Measurements from ENCODE around the gene ZNF473.
"Not testable (repeated sequence)": the region's sequence is repeated elsewhere in the genome, so short reads cannot be mapped to it uniquely, and the experiment has no call there.

The ZNF473 gene

GRCh38 chr19:50051228-50051895 is 25.6 kb downstream of the ZNF473 start:
- DNase-seq = not testable (repeated sequence)

- DNase-seq = no peak
Observed at GRCh38 chr19:50051964-50052363, 26.2 kb downstream of the ZNF473 start.

GRCh38 chr19:50053119-50053518 is 27.3 kb downstream of the ZNF473 start:
- no peak for DNase-seq

DNA sequence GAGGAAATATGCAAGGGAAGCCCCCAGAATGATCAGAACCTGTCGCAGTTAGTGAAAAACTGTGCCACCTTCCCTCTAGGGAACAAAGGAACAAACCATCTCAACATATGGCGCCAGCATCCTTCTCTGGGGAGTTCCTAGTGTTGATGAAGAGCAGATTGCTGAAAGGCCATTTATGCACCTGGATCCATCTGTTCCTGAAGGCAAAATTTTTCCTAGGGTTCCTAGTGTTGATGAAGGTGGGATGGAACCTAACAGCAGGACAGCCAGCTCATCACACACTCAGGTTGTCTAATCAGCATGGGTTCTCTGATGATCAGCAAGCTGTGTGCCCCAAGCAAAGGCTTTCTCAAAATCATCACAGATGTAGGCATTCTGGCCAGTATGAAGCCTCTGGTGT is 32.6 kb downstream of the ZNF473 start:
- no peak for DNase-seq

DNA sequence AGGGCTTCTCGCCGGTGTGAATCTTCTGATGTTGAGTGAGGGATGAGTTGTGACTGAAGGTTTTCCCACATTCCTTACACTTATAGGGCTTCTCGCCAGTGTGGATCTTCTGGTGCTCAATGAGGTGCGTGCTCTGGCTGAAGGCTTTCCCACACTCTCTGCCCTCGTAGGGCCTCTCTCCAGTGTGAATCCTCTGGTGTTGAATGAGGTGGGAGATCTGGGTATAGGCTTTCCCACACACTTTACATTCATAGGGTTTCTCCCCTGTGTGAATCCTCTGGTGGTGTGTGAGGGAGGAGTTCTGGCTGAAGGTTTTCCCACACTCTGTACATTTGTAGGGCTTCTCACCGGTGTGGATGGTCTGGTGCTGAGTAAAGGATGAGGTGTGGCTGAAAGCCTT is 33.2 kb downstream of the ZNF473 start:
- DNase-seq = no peak

GRCh38 chr19:50060107-50060506 is 34.3 kb downstream of the ZNF473 start:
- no peak for DNase-seq

GRCh38 chr19:50061650-50062049 is 35.8 kb downstream of the ZNF473 start:
- no peak for DNase-seq

DNA sequence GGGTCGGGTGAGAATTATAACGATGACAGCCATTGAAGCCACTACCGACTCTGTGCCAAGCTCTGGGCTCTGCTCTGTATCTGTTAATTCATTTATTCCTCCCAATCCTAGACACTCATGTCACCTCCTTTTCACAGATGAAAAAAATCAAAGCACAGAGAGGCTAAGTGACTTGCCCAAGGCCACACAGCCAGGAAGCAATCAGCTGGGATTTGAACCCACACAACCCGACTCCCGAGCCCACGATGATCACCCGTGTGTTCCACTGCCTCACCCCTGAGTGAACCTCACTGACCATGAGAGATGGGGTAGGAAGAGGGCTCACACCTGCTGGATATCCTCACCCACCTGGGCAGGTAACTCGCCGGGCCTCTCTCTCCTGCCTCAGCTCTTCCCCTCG is 40.1 kb downstream of the ZNF473 start:
- no peak for DNase-seq

- no peak for DNase-seq
Observed at GRCh38 chr19:50067575-50067974, 41.8 kb downstream of the ZNF473 start.

DNA sequence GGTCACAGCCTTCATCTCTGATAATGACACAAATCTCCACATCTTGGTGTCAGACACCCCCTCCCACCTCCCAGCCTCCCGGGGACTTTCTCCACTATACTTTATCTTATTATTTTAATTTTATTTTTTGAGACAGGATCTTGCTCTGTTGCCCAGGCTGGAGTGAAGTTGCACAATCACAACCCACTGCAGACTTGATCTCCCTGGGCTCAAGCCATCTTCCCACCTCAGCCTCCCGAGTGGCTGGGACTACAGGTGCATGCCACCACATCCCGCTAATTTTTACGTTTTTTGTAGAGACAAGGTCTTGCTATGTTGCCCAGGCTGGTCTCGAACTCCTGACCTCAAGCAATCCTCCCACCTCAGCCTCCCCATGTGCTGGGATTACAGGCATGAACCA is 42.6 kb downstream of the ZNF473 start:
- DNase-seq = not testable (repeated sequence)

- DNase-seq = not testable (repeated sequence)
Observed at GRCh38 chr19:50075076-50075475, 49.3 kb downstream of the ZNF473 start.

DNA sequence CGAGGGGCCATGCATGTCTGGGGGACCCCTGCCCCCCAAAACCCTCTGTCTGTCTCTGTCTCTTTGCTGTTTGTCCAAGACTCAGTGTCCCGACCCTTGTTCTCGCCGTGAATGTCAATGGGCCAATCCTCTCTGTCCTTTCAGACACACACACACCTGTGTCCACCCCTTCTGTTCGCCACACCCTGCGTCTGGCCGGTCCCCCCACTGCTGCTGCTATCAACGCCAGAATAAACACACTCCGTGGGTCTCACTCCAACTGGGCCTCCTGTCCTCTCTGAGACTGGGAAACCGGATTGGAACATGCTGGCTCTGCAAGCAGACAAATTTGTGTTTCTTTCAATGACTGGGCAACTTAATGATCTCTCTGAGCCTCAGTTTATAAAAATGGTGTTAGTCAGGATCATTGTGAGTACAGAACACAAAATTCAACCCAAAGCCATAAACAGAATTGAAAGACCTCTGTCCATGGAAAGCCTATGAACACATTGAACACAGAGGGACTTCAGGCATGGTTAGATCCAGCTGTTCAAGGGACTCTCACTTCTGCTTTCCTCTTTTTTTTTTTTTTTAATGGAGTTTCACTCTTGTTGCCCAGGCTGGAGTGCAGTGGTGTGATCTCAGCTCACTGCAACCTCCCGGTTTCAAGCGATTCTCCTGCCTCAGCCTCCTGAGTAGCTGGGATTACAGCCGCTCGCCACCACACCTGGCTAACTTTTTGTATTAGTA is 50.0 kb downstream of the ZNF473 start:
- DNase-seq = not testable (repeated sequence)

GRCh38 chr19:50076581-50077355 is 51.0 kb downstream of the ZNF473 start:
- DNase-seq = not testable (repeated sequence)

- not testable (repeated sequence) for DNase-seq
Observed at GRCh38 chr19:50079014-50079413, 53.2 kb downstream of the ZNF473 start.

- DNase-seq = not testable (repeated sequence)
Observed at GRCh38 chr19:50084440-50084839, 58.6 kb downstream of the ZNF473 start.

GRCh38 chr19:50087153-50087552 is 61.3 kb downstream of the ZNF473 start:
- DNase-seq = not testable (repeated sequence)

DNA sequence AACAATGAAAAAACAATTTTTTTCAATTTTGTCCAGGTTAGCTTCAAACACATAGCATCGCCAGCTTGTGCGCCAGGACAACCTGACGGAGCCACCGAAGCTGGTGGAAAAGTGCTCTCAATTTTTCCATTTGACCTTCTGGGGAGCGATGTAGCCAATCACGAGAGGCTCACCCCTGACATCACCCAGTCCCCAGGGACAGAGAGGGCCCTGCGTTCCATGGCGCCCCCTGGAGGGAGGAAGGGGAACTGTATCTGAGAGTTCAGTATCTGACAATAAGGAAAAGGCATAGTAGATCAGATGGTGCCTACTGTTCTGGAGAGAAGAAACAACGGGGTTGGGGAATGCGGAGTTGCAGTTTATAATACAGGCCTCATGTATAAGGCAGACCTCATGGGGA is 64.9 kb downstream of the ZNF473 start:
- DNase-seq = peak; percentile 59 to 68

- DNase-seq = not testable (repeated sequence)
Observed at GRCh38 chr19:50091786-50092185, 66.0 kb downstream of the ZNF473 start.

DNA sequence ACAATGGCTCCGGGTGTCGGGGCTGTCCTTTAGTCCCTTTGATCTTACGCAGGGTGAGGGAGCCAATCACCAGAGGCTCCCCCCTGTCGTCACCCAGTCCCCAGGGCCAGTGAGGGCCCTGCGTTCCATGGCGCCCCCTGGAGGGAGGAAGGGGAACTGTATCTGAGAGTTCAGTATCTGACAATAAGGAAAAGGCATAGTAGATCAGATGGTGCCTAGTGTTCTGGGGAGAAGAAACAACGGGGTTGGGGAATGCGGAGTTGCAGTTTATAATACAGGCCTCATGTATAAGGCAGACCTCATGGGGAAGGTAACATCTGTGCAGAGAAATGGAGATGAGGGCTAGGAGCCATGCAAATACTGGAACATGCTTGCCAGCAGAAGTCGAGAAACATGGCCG is 66.8 kb downstream of the ZNF473 start:
- not testable (repeated sequence) for DNase-seq

DNA sequence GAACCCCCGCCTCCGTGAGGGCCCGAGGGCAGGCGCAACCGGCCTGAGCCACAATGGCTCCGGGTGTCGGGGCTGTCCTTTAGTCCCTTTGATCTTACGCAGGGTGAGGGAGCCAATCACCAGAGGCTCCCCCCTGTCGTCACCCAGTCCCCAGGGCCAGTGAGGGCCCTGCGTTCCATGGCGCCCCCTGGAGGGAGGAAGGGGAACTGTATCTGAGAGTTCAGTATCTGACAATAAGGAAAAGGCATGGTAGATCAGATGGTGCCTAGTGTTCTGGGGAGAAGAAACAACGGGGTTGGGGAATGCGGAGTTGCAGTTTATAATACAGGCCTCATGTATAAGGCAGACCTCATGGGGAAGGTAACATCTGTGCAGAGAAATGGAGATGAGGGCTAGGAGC is 72.1 kb downstream of the ZNF473 start:
- not testable (repeated sequence) for DNase-seq

DNA sequence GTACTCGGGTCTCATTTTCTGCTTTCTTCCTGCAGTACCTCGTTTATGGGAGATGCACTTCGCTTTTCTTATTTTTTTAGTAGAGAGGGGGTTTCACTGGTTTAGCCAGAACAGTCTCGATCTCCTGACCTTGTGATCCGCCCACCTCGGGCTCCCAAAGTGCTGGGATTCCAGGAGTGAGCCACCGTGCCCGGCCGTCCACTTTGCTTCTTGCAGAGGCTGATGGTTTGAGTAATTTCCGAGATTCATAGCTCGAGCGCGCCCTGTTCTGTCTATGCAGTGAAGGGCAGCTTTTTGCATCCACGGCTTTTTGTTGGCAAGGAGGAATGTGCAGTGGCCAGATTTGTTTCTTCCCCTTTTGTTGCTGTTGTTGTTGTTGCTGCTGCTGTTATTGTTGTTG is 73.1 kb downstream of the ZNF473 start:
- DNase-seq = not testable (repeated sequence)

- DNase-seq = not testable (repeated sequence)
Observed at GRCh38 chr19:50099696-50100095, 73.9 kb downstream of the ZNF473 start.

DNA sequence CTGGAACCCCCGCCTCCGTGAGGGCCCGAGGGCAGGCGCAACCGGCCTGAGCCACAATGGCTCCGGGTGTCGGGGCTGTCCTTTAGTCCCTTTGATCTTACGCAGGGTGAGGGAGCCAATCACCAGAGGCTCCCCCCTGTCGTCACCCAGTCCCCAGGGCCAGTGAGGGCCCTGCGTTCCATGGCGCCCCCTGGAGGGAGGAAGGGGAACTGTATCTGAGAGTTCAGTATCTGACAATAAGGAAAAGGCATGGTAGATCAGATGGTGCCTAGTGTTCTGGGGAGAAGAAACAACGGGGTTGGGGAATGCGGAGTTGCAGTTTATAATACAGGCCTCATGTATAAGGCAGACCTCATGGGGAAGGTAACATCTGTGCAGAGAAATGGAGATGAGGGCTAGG is 75.1 kb downstream of the ZNF473 start:
- DNase-seq = not testable (repeated sequence)

Measured in activated T-cell treated with anti-CD3 and anti-CD28 coated beads, Interleukin-2, amount 50 U/mL, for 48 hours (primary cell).